T-helper 2 cell treated with Interferon-gamma antibody and Interleukin-4, amounts not matched to agents 100 ng/mL and 5 ng/mL, for 36 hours (primary cell): ENCODE results near the gene FBXO31. TPM values are rescaled to one million over a fixed set of nuclear protein-coding genes. Genes with fewer than 3 reads are reported as not detected.

Source experiments
- intact Hi-C: fragments of 100-400 bp; cut with micrococcal nuclease; formaldehyde crosslinking; loops from one replicate; pipeline ENCODE4 v1.15.1; 2023
- total RNA-seq: library from RNA; stranded (reverse); gene quantifications from 2 replicates; pipeline ENCODE4 v1.2.3, GENCODE V29; 2022

Gene FBXO31
- total RNA-seq, 1 donor from 2014 or later, result 26.7 TPM

GRCh38 chr16:87316923-87317749, 66.4 kb downstream of the FBXO31 start, which contains the start of gene C16orf95:
TSS of gene C16orf95 (minus strand) at chr16:87317392. CDS start at chr16:87317242, 150 bp downstream.
- intact Hi-C loops, result loop anchor here (1.0 to 5.0 kb wide), 5 partner anchors 66 to 762 kb away; partner anchors contain the start of genes FBXO31, KLHDC4, MAP1LC3B and MTHFSD

DNA sequence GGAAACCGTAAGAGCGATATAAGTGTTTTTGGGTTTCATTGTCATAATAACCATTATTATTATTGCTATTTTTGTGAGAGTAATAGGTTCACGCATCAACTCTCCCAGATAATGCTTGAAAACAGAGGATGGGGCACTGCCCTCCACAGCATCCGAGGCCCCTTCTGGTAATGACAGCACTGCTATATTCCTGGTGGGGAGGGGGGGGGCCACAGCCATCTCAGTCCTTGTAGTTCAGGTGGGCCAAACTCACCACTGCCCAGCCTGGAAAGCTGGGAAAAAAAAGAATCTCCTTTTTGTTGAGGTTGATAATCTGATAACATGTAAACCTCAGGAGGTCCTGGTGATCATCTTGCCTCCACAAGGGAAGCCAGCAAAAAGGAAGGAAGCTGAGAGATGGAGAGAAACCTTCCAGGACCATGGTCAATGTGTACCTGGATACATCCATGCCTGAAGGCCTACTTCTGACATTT, 67.1 kb downstream of the FBXO31 start:
- intact Hi-C loops, result loop anchor here (2.0 to 5.0 kb wide), 4 partner anchors 76 to 762 kb away; partner anchors contain the start of genes KLHDC4, MAP1LC3B and MTHFSD

DNA sequence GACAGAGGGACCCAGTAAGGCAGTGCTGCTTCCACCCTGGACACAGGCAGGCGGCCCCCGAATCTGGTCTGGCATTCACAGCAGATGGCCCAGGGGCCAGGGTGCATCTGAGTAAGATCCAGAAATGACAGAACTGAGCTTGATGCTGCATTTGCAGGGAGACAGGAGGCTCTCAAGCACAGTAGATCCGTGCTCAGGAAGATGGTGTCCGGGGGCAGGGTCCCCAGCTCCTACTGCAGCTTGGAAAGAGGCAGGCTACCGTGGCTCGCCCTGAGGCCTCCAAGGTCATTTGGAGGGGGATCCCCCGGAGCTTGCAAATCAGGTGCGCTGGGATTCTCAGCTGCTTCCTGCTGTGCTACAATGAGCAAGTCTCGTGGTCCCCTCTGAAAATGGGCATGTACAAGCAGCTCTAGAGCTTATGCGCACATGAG, 68.6 kb downstream of the FBXO31 start:
- intact Hi-C loops, result loop anchor here (5.0 kb wide), 2 partner anchors 317 to 452 kb away; partner anchors contain the start of gene KLHDC4

DNA sequence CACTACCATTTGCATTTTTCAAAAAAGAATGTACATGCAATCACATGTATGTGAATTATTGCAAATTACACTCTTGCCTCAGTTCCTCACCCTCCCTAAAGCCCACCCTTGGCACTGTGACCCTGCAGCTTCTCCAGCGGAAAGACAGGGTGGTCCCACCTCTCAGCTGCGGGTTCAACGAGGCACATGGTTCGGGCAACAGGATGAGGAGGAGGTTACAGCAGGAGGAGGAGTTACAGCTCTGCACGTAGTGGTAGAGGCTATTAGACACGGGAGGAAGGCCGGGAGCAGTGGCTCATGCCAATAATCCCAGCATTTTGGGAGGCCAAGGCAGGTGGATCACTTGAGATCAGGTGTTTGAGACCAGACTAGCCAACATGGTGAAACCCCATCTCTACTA, 71.6 kb downstream of the FBXO31 start:
- intact Hi-C loops, result no loop called here

DNA sequence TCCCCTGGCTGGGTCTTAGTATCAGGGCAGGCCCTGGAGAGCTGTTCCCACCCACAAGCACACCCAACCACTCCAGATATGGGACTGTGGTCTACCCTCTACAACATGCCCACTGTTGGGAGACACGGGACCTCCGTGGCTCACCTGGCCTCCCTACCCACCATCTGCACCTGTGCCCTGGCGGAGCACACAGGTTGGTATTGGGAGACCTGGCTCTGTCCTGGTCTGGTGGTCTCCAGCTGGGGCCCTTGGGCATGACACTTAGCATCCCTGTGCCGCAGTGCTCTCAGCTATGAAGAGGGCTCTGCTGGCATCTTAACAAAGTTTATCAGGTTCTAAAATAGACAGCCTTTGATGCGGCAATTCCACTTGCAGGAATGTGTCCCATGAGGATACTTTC, 72.2 kb downstream of the FBXO31 start:
- intact Hi-C loops, result no loop called here

GRCh38 chr16:87310610-87311009, 73.0 kb downstream of the FBXO31 start:
- intact Hi-C loops, result no loop called here

GRCh38 chr16:87309620-87310525, 73.7 kb downstream of the FBXO31 start:
- intact Hi-C loops, result no loop called here

GRCh38 chr16:87308826-87309225, 74.8 kb downstream of the FBXO31 start:
- intact Hi-C loops, result no loop called here

- intact Hi-C loops, result no loop called here
Observed at GRCh38 chr16:87306516-87306915, 77.1 kb downstream of the FBXO31 start.

DNA sequence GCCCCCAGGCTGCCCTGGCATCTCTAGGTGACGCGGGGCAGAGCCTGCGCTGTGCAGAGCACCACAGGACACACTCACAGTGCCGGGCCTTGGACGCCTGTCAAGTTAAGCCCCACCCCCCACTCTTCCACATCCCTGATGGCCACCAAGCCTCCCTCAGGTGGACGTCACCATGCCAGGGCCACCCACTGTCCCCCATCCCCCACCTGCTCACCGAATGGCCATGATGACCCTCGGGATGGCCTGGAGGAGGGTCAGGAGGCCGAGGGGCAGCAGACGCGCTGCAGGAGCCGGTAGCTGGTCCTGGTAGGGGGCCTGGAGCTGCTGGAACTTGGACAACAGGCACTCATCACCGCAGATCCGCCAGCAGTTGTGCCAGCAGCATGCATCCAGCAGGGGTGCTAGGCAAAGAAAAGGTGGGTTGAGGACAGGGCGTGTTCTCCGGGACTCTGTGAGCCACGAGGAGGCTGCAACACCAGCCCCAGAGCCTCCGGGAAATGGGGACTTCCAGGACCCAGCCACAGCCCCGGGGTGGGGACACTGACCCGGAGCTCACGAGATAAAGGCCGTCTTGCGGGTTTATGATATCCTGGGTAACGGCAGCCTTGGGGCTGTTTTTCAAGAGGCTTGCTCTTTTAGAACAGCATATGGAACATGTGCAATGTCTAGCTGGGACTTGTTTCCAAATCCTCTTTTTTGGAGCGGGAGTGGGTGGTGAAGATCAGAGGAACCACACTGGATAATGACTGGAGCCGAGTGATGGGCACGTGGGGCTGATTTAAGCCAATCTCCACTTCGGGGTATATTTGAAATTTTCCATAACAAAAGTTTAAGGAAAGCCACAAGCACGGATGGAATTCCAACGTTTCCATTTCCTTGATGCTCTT, 77.8 kb downstream of the FBXO31 start:
- intact Hi-C loops, result no loop called here

DNA sequence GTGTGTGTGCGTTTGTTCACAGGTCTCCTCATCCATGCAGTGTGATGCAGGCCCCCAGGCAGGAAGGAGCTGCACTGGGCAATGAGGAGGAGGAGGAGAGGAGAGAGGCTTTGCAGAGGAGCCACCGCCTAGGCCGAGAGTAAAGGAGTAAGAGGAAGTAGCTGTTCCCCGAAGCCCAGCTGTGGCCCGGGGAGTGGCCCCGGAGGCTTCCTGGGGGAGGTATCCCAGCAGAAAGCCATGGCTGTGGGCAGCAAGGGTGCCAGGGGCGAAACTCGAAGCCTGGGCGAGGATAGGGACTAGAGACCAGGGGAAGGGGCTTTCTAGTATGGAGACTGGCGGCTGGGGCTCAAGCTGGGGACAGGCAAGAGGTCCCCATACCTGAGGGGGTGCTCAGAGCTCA, 78.6 kb downstream of the FBXO31 start:
- intact Hi-C loops, result loop anchor here (5.0 kb wide), 1 partner anchor 77 kb away; the partner anchor contains the start of gene FBXO31

DNA sequence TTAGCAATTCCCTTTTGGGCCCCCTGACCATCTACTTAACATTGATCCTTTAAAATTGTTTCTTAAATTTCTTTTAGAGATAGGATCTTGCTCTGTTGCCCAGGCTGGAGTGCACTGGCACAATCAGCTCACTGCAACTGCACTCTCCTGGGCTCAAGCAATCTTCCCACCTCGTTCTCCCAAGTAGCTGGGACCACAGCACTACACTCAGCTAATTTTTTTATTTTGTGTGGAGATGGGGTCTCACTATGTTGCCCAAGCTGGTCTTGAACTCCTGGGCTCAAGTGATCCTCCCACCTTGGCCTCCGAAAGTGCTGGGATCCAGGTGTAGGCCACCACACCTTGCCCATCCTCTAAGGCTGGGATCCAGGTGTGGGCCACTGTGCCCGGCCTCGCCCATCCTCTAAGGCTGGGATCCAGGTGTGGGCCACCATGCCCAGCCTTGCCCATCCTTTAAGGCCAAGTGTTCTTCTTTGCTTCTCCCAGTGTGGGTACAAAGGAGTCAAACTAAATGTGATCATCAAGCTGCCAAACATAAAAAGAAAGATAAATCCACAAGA, 79.5 kb downstream of the FBXO31 start:
- intact Hi-C loops, result loop anchor here (5.0 kb wide), 1 partner anchor 78 kb away; the partner anchor contains the start of gene FBXO31

GRCh38 chr16:87303431-87303930, 80.1 kb downstream of the FBXO31 start:
- intact Hi-C loops, result loop anchor here (5.0 kb wide), 1 partner anchor 79 kb away; the partner anchor contains the start of gene FBXO31

DNA sequence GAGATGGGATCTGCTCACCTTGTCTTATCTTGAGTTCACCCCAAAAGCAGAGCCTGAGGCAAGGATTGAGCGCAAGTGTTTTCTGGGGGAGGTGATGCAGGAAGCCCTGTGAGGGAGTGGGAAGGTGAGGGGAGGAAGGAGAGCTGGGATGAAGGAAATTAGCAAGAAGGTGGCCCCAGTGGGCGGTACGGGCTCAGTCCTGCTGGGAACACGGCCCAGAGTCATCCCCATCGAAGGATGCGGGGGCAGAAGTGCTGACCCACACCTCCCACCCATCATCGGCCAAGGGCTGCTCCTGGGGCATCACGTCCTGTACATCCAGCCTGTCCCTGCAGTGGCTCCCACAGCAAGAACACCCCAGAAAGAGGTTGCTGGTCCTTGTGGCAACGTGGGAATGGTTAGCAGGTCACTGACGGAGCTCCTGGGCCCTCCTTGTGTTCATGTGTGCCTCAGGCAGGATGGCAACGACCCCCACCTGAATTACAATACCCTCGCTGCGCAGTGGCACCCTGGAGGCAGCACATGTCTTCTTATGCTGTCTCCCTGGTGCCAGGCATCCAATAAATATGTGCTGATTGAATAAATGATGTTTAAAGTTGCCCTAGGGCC, 84.6 kb downstream of the FBXO31 start:
- intact Hi-C loops, result loop anchor here (5.0 kb wide), 2 partner anchors 97 to 737 kb away; no protein-coding TSS in a partner anchor

- intact Hi-C loops, result loop anchor here (5.0 kb wide), 2 partner anchors 96 to 736 kb away; no protein-coding TSS in a partner anchor
Observed at GRCh38 chr16:87297918-87298631, 85.5 kb downstream of the FBXO31 start.

DNA sequence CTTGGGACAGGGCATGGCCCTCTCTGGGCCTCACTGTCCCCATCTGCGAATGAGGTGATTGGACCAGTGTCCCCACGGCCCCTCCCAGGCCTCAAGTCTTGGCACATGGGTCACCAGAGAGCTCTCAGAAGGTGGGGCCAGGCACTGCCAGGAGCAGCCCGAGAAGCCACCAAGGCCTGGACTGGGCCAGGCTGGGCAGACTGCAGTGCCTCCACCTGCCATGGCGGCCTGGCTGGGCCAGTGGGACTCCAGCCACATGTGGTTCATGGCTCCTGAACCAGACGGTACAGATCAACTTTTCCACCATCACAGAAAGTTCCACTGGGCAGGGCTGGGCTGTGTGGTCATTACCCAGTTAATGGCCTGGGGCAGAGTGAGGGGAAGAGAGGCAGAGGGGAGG, 86.2 kb downstream of the FBXO31 start:
- intact Hi-C loops, result loop anchor here (5.0 kb wide), 2 partner anchors 95 to 735 kb away; no protein-coding TSS in a partner anchor

- intact Hi-C loops, result loop anchor here (5.0 kb wide), 2 partner anchors 94 to 734 kb away; no protein-coding TSS in a partner anchor
Observed at GRCh38 chr16:87295661-87296531, 87.7 kb downstream of the FBXO31 start.
